Measurements from ENCODE around the gene CHIA. TPM values are rescaled to one million over a fixed set of nuclear protein-coding genes. Genes with fewer than 3 reads are reported as not detected.
"Not testable (repeated sequence)": the region's sequence is repeated elsewhere in the genome, so short reads cannot be mapped to it uniquely, and the experiment has no call there.

CHIA gene
- polyA plus RNA-seq, 6 donors from 2014 or later, result not detected

- Mint-ChIP-seq H3K36me3 (peaks cover 6 to 25% of the 10 kb centered on the region in 2 donors), H3K4me1 (peaks cover 9 to 21% (median 15%) of the 10 kb centered on the region in 3 donors), H3K9me3 (peaks cover 0 to 46% (median 29%) of the 10 kb centered on the region in 7 donors), H3K27ac (peak overlapping the region in 2 of 6 donors; percentile 17 to 77), H3K27me3 (peaks cover 0 to 20% (median 0%) of the 10 kb centered on the region in 3 donors), H3K4me3 (peak overlapping the region in 5 of 8 donors; percentile 6 to 73 (median 52))
- DNase-seq (no peak), ATAC-seq (ENCODE audit: low read depth in 2 of 2) (peak in 1 of 2 donors; percentile 45)
Measured at GRCh38 chr1:111302374-111302773, 11.7 kb downstream of the CHIA start.

- ATAC-seq (ENCODE audit: low read depth in 2 of 2) (no peak), DNase-seq (no peak)
- Mint-ChIP-seq H3K27me3 (peaks cover 0 to 16% (median 3%) of the 10 kb centered on the region in 3 donors), H3K4me3 (no peak overlapping the region), H3K9me3 (peaks cover 0 to 10% (median 6%) of the 10 kb centered on the region in 7 donors), H3K27ac (no peak overlapping the region), H3K4me1 (no peaks in the 10 kb centered on the region), H3K36me3 (peaks cover 0 to 5% of the 10 kb centered on the region in 2 donors)
Measured at GRCh38 chr1:111309690-111310089, 19.0 kb downstream of the CHIA start.

GRCh38 chr1:111318523-111318922, 27.9 kb downstream of the CHIA start:
- Mint-ChIP-seq H3K36me3 (no peaks in the 10 kb centered on the region), H3K27me3 (peaks cover 0 to 16% (median 0%) of the 10 kb centered on the region in 3 donors), H3K9me3 (peaks cover 0 to 5% (median 0%) of the 10 kb centered on the region in 7 donors), H3K27ac (no peak overlapping the region), H3K4me3 (no peak overlapping the region), H3K4me1 (peaks cover 9 to 17% (median 16%) of the 10 kb centered on the region in 3 donors)
- DNase-seq (no peak), ATAC-seq (ENCODE audit: low read depth in 2 of 2) (no peak)

- Mint-ChIP-seq H3K27me3 (peaks cover 0 to 8% (median 0%) of the 10 kb centered on the region in 3 donors), H3K36me3 (no peaks in the 10 kb centered on the region), H3K27ac (peak overlapping the region in 1 of 6 donors; percentile 57), H3K4me1 (peaks cover 10 to 17% (median 16%) of the 10 kb centered on the region in 3 donors), H3K4me3 (peak overlapping the region in 1 of 8 donors; percentile 52), H3K9me3 (peaks cover 0 to 5% (median 0%) of the 10 kb centered on the region in 7 donors)
- no peak for ATAC-seq (ENCODE audit: low read depth in 2 of 2)
- no peak for DNase-seq
Measured at GRCh38 chr1:111320066-111320879, 29.6 kb downstream of the CHIA start.

GRCh38 chr1:111323231-111323630, 32.6 kb downstream of the CHIA start:
- peaks cover 8 to 10% of the 10 kb centered on the region in 2 donors for H3K36me3 Mint-ChIP-seq
- ATAC-seq (ENCODE audit: low read depth in 2 of 2) (no peak), DNase-seq (no peak)
- peaks cover 10 to 15% (median 12%) of the 10 kb centered on the region in 7 donors for H3K9me3 Mint-ChIP-seq
- no peak overlapping the region for H3K4me3 Mint-ChIP-seq
- peaks cover 10 to 17% (median 16%) of the 10 kb centered on the region in 3 donors for H3K4me1 Mint-ChIP-seq
- H3K27me3 Mint-ChIP-seq, result peaks cover 0 to 9% (median 0%) of the 10 kb centered on the region in 3 donors
- no peak overlapping the region for H3K27ac Mint-ChIP-seq

GRCh38 chr1:111332190-111332589, 41.5 kb downstream of the CHIA start:
- ATAC-seq (ENCODE audit: low read depth in 2 of 2), result no peak
- Mint-ChIP-seq H3K4me1 (peaks cover 0 to 16% (median 4%) of the 10 kb centered on the region in 3 donors), H3K4me3 (no peak overlapping the region), H3K36me3 (peaks cover 28 to 41% of the 10 kb centered on the region in 2 donors), H3K27me3 (peaks cover 0 to 16% (median 0%) of the 10 kb centered on the region in 3 donors), H3K9me3 (peaks cover 20 to 55% (median 46%) of the 10 kb centered on the region in 7 donors), H3K27ac (no peak overlapping the region)
- no peak for DNase-seq

- DNase-seq (peak; percentile 43), ATAC-seq (ENCODE audit: low read depth in 2 of 2) (peak; percentile 73 to 76)
- H3K36me3 Mint-ChIP-seq, result peaks cover 9 to 31% of the 10 kb centered on the region in 2 donors
- H3K27ac Mint-ChIP-seq, result peak overlapping the region in 2 of 6 donors; percentile 6 to 38
- H3K4me3 Mint-ChIP-seq, result no peak overlapping the region
- peaks cover 1 to 48% (median 32%) of the 10 kb centered on the region in 7 donors for H3K9me3 Mint-ChIP-seq
- peaks cover 0 to 5% (median 0%) of the 10 kb centered on the region in 3 donors for H3K27me3 Mint-ChIP-seq
- peaks cover 0 to 16% (median 4%) of the 10 kb centered on the region in 3 donors for H3K4me1 Mint-ChIP-seq
Measured at GRCh38 chr1:111334169-111334568, 43.5 kb downstream of the CHIA start.

- Mint-ChIP-seq H3K4me1 (peaks cover 0 to 16% (median 4%) of the 10 kb centered on the region in 3 donors), H3K36me3 (peaks cover 3 to 21% of the 10 kb centered on the region in 2 donors), H3K9me3 (peaks cover 0 to 38% (median 29%) of the 10 kb centered on the region in 7 donors)
- ATAC-seq (ENCODE audit: low read depth in 2 of 2); H3K27me3 Mint-ChIP-seq; H3K27ac Mint-ChIP-seq; H3K4me3 Mint-ChIP-seq; DNase-seq: not testable (repeated sequence)
Measured at GRCh38 chr1:111335214-111335877, 44.7 kb downstream of the CHIA start.

GRCh38 chr1:111338849-111339248, 48.2 kb downstream of the CHIA start:
- H3K4me1 Mint-ChIP-seq; H3K27ac Mint-ChIP-seq; H3K4me3 Mint-ChIP-seq; ATAC-seq (ENCODE audit: low read depth in 2 of 2); DNase-seq; H3K27me3 Mint-ChIP-seq; H3K36me3 Mint-ChIP-seq: not testable (repeated sequence)
- H3K9me3 Mint-ChIP-seq, result peaks cover 0 to 25% (median 19%) of the 10 kb centered on the region in 7 donors

GRCh38 chr1:111346089-111346885, 55.6 kb downstream of the CHIA start:
- DNase-seq (peak; percentile 92), ATAC-seq (ENCODE audit: low read depth in 2 of 2) (peak; percentile 92 to 94)
- peak overlapping the region; percentile 94 to 99 (median 98) for H3K27ac Mint-ChIP-seq
- peak overlapping the region; percentile 85 to 97 (median 94) for H3K4me3 Mint-ChIP-seq
- no peaks in the 10 kb centered on the region for H3K27me3 Mint-ChIP-seq
- peaks cover 0 to 2% (median 0%) of the 10 kb centered on the region in 7 donors for H3K9me3 Mint-ChIP-seq
- peaks cover 20 to 22% (median 21%) of the 10 kb centered on the region in 3 donors for H3K4me1 Mint-ChIP-seq
- no peaks in the 10 kb centered on the region for H3K36me3 Mint-ChIP-seq

- ATAC-seq (ENCODE audit: low read depth in 2 of 2) (no peak), DNase-seq (no peak)
- peaks cover 20 to 22% (median 21%) of the 10 kb centered on the region in 3 donors for H3K4me1 Mint-ChIP-seq
- no peaks in the 10 kb centered on the region for H3K27me3 Mint-ChIP-seq
- no peaks in the 10 kb centered on the region for H3K36me3 Mint-ChIP-seq
- H3K4me3 Mint-ChIP-seq, result peak overlapping the region; percentile 85 to 97 (median 94)
- peaks cover 0 to 2% (median 0%) of the 10 kb centered on the region in 7 donors for H3K9me3 Mint-ChIP-seq
- peak overlapping the region; percentile 94 to 99 (median 98) for H3K27ac Mint-ChIP-seq
Measured at GRCh38 chr1:111347026-111347425, 56.4 kb downstream of the CHIA start.

GRCh38 chr1:111351700-111352099, 61.0 kb downstream of the CHIA start:
- H3K36me3 Mint-ChIP-seq, result no peaks in the 10 kb centered on the region
- peaks cover 0 to 2% (median 0%) of the 10 kb centered on the region in 7 donors for H3K9me3 Mint-ChIP-seq
- peaks cover 7 to 8% (median 7%) of the 10 kb centered on the region in 3 donors for H3K4me1 Mint-ChIP-seq
- H3K27ac Mint-ChIP-seq, result peak overlapping the region in 1 of 6 donors; percentile 37
- ATAC-seq (ENCODE audit: low read depth in 2 of 2), result no peak
- H3K4me3 Mint-ChIP-seq, result no peak overlapping the region
- no peak for DNase-seq
- peaks cover 0 to 4% (median 0%) of the 10 kb centered on the region in 3 donors for H3K27me3 Mint-ChIP-seq
